ENCODE measurements around the gene ZNF83.

DNA sequence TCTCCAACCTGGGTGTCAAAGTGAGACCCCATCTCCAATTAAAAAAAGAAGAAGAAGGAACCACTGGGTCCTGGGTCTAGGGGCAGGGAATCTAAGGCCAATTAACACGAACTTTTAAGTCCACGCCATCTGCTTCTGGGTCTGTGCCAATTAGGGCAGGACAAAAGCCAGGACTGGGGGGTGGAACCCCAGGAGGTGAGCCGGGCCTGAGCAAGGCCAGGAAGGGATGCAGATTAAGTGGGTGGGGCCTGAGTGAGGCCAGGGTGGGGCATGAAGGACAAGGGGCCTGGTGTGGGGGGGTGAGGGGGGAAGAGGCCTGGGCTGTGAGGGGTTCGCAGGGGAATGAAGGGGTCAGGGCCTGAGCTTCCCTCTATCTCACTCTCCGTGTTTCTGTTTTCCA, 26.3 kb upstream of the ZNF83 start:
- TF ChIP-seq, protein P1, sequence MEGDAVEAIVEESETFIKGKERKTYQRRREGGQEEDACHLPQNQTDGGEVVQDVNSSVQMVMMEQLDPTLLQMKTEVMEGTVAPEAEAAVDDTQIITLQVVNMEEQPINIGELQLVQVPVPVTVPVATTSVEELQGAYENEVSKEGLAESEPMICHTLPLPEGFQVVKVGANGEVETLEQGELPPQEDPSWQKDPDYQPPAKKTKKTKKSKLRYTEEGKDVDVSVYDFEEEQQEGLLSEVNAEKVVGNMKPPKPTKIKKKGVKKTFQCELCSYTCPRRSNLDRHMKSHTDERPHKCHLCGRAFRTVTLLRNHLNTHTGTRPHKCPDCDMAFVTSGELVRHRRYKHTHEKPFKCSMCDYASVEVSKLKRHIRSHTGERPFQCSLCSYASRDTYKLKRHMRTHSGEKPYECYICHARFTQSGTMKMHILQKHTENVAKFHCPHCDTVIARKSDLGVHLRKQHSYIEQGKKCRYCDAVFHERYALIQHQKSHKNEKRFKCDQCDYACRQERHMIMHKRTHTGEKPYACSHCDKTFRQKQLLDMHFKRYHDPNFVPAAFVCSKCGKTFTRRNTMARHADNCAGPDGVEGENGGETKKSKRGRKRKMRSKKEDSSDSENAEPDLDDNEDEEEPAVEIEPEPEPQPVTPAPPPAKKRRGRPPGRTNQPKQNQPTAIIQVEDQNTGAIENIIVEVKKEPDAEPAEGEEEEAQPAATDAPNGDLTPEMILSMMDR (IDR thresholded peaks at IDR 0.05): no peak
- TF ChIP-seq EZH2phosphoT487 (IDR thresholded peaks at IDR 0.05; ENCODE audit: borderline replicate concordance, low read depth): no peak
- TF ChIP-seq, protein P2, sequence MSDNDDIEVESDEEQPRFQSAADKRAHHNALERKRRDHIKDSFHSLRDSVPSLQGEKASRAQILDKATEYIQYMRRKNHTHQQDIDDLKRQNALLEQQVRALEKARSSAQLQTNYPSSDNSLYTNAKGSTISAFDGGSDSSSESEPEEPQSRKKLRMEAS (IDR thresholded peaks at IDR 0.05; ENCODE audit: low read depth): no peak
- no peak for TF ChIP-seq YY1 (IDR thresholded peaks at IDR 0.05; ENCODE audit: low read depth)
- TF ChIP-seq FOXM1 (IDR thresholded peaks at IDR 0.05; ENCODE audit: low read depth): no peak
- no peak for TF ChIP-seq RCOR1 (IDR thresholded peaks at IDR 0.05; ENCODE audit: low read length)
- no peak for TF ChIP-seq EP300 (IDR thresholded peaks at IDR 0.05; ENCODE audit: borderline replicate concordance in 1 of 2, low read depth in 1 of 2, low read length in 1 of 2)
- TF ChIP-seq, protein P3, sequence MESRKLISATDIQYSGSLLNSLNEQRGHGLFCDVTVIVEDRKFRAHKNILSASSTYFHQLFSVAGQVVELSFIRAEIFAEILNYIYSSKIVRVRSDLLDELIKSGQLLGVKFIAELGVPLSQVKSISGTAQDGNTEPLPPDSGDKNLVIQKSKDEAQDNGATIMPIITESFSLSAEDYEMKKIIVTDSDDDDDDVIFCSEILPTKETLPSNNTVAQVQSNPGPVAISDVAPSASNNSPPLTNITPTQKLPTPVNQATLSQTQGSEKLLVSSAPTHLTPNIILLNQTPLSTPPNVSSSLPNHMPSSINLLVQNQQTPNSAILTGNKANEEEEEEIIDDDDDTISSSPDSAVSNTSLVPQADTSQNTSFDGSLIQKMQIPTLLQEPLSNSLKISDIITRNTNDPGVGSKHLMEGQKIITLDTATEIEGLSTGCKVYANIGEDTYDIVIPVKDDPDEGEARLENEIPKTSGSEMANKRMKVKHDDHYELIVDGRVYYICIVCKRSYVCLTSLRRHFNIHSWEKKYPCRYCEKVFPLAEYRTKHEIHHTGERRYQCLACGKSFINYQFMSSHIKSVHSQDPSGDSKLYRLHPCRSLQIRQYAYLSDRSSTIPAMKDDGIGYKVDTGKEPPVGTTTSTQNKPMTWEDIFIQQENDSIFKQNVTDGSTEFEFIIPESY (IDR thresholded peaks at IDR 0.05; ENCODE audit: borderline replicate concordance, low read depth): no peak

All from SK-N-SH (cell line).